GM15510 (cell line): ENCODE data around the gene NKAIN2.

ENCODE experiments used
- POLR2A ChIP-seq: IDR thresholded peaks from 3 replicates; pipeline ENCODE4 v1.6.1; 2011; ENCODE audit warnings: borderline replicate concordance; ENCODE audit not compliant: insufficient read length; ENCODE audit errors: extremely low read depth

NKAIN2 gene

GRCh38 chr6:124090491-124090890, 286.8 kb downstream of the NKAIN2 start:
- no peak for TF ChIP-seq POLR2A

- TF ChIP-seq POLR2A, result no peak
These were observed 295.9 kb downstream of the NKAIN2 start for GRCh38 chr6:124099520-124099919.

GRCh38 chr6:124110514-124110913, 306.8 kb downstream of the NKAIN2 start:
- no peak for TF ChIP-seq POLR2A

- TF ChIP-seq POLR2A, result no peak
These were observed 315.9 kb downstream of the NKAIN2 start for GRCh38 chr6:124119596-124119995.

GRCh38 chr6:124123617-124124209, 320.0 kb downstream of the NKAIN2 start:
- no peak for TF ChIP-seq POLR2A

GRCh38 chr6:124131259-124131658, 327.6 kb downstream of the NKAIN2 start:
- TF ChIP-seq POLR2A, result no peak

GRCh38 chr6:124131779-124132178, 328.1 kb downstream of the NKAIN2 start:
- TF ChIP-seq POLR2A, result no peak

- TF ChIP-seq POLR2A, result no peak
These were observed 328.6 kb downstream of the NKAIN2 start for GRCh38 chr6:124132256-124132655.

GRCh38 chr6:124142852-124143251, 339.2 kb downstream of the NKAIN2 start:
- no peak for TF ChIP-seq POLR2A

- no peak for TF ChIP-seq POLR2A
These were observed 339.8 kb downstream of the NKAIN2 start for GRCh38 chr6:124143435-124143834.

GRCh38 chr6:124147621-124148020, 344.0 kb downstream of the NKAIN2 start:
- TF ChIP-seq POLR2A, result no peak

- no peak for TF ChIP-seq POLR2A
These were observed 344.7 kb downstream of the NKAIN2 start for GRCh38 chr6:124148236-124148957.

- no peak for TF ChIP-seq POLR2A
These were observed 346.0 kb downstream of the NKAIN2 start for GRCh38 chr6:124149646-124150045.

- TF ChIP-seq POLR2A, result no peak
These were observed 354.4 kb downstream of the NKAIN2 start for GRCh38 chr6:124158024-124158423.

- no peak for TF ChIP-seq POLR2A
These were observed 360.0 kb downstream of the NKAIN2 start for GRCh38 chr6:124163676-124164075.

- no peak for TF ChIP-seq POLR2A
These were observed 360.7 kb downstream of the NKAIN2 start for GRCh38 chr6:124164343-124164742.

- TF ChIP-seq POLR2A, result no peak
These were observed 386.6 kb downstream of the NKAIN2 start for GRCh38 chr6:124190256-124190655.

- TF ChIP-seq POLR2A, result no peak
These were observed 389.5 kb downstream of the NKAIN2 start for GRCh38 chr6:124193132-124193531.

- no peak for TF ChIP-seq POLR2A
These were observed 393.5 kb downstream of the NKAIN2 start for GRCh38 chr6:124197148-124197547.
